CD8-positive, alpha-beta memory T cell (primary cell): ENCODE results near the gene CIART. TPM values are rescaled to one million over a fixed set of nuclear protein-coding genes. Genes with fewer than 3 reads are reported as not detected.
"Not testable (repeated sequence)": the region's sequence is repeated elsewhere in the genome, so short reads cannot be mapped to it uniquely, and the experiment has no call there.

Experiments
- CTCF ChIA-PET: fragments of 350-600 bp; sonication (Branson Sonifier 250); formaldehyde crosslinking; loops from one replicate; lab custom pipeline; 2021; ENCODE audit warnings: antibody characterized with exemption; lab: Charles Lee
- POLR2A ChIA-PET: fragments of 350-600 bp; sonication (Branson Sonifier 250); formaldehyde crosslinking; loops from one replicate; lab custom pipeline; 2021; ENCODE audit warnings: antibody characterized with exemption; lab: Charles Lee
- DNase-seq, 5 donors: peaks; one replicate each; pipeline versions ENCODE4 v3.0.0 to v3.0.0-alpha.2; 2020 to 2022; ENCODE audit warnings: mixed read lengths in 1 of 5
- H3K27ac ChIP-seq: one replicate; pipeline ENCODE4 v1.7.0; 2013; ENCODE audit warnings: low read depth, mild to moderate bottlenecking, low read length, moderate library complexity
- H3K27me3 ChIP-seq: 2 replicates; pipeline ENCODE4 v1.7.0; 2013; ENCODE audit warnings: low read length, mild to moderate bottlenecking; ENCODE audit not compliant: insufficient read depth, poor library complexity, severe bottlenecking
- H3K36me3 ChIP-seq: 2 replicates; pipeline ENCODE4 v1.7.0; 2013; ENCODE audit warnings: mild to moderate bottlenecking, low read length, moderate library complexity; ENCODE audit not compliant: insufficient read depth
- H3K4me1 ChIP-seq: 2 replicates; pipeline ENCODE4 v1.7.0; 2013; ENCODE audit warnings: mild to moderate bottlenecking, low read length, moderate library complexity; ENCODE audit not compliant: insufficient read depth
- H3K4me3 ChIP-seq: 2 replicates; pipeline ENCODE4 v1.7.0; 2013; ENCODE audit warnings: mild to moderate bottlenecking, low read length
- H3K9me3 ChIP-seq: 2 replicates; pipeline ENCODE4 v1.7.0; 2013; ENCODE audit warnings: mild to moderate bottlenecking, low read length
- H3K27ac Mint-ChIP-seq, 8 donors: one replicate each; pipeline ENCODE4 v1.8.0; 2020 to 2021; ENCODE audit warnings: mixed read lengths in 8 of 8, mild to moderate bottlenecking in 6 of 8, inconsistent platforms in 3 of 8, moderate library complexity in 3 of 8
- H3K27me3 Mint-ChIP-seq, 2 donors: one replicate each; pipeline ENCODE4 v1.8.0; 2020 to 2021; ENCODE audit warnings: mixed read lengths in 2 of 2, mild to moderate bottlenecking in 1 of 2, moderate library complexity in 1 of 2
- H3K36me3 Mint-ChIP-seq, 3 donors: one replicate each; pipeline ENCODE4 v1.8.0; 2020 to 2021; ENCODE audit warnings: mixed read lengths in 3 of 3, inconsistent platforms in 1 of 3, mild to moderate bottlenecking in 1 of 3
- H3K4me1 Mint-ChIP-seq, 3 donors: one replicate each; pipeline ENCODE4 v1.8.0; 2020 to 2021; ENCODE audit warnings: mixed read lengths in 3 of 3, inconsistent platforms in 1 of 3, mild to moderate bottlenecking in 1 of 3
- H3K4me3 Mint-ChIP-seq, 7 donors: one replicate each; pipeline ENCODE4 v1.8.0; 2020 to 2021; ENCODE audit warnings: mixed read lengths in 7 of 7, mild to moderate bottlenecking in 6 of 7, moderate library complexity in 4 of 7, inconsistent platforms in 2 of 7
- H3K9me3 Mint-ChIP-seq, 5 donors: one replicate each; pipeline ENCODE4 v1.8.0; 2020 to 2022; ENCODE audit warnings: mixed read lengths in 5 of 5, mild to moderate bottlenecking in 3 of 5, moderate library complexity in 2 of 5, inconsistent platforms in 1 of 5
- polyA plus RNA-seq: library from polyadenylated mRNA; unstranded; fragments of 300-500 nt; fragmentation: Illumina TruSeq; gene quantifications from one replicate; pipeline ENCODE4 v1.2.3, GENCODE V29; 2021
- total RNA-seq, 2 experiments: library from RNA; stranded (reverse); gene quantifications; one replicate each; pipeline ENCODE4 v1.2.3, GENCODE V29; 2021

Gene CIART
- total and polyA plus RNA-seq, 3 experiments from 2014 or later, result 0.60 to 1.7 (median 0.81) TPM

GRCh38 chr1:150295476-150295875 is 13.1 kb downstream of the CIART start:
- H3K36me3 Mint-ChIP-seq, result peaks cover 0 to 54% (median 8%) of the 10 kb centered on the region in 3 donors
- H3K4me1 Mint-ChIP-seq, result peaks cover 30 to 43% (median 35%) of the 10 kb centered on the region in 3 donors
- peak overlapping the region in 7 of 8 donors; percentile 31 to 95 (median 64) for H3K27ac Mint-ChIP-seq
- no peaks in the 10 kb centered on the region for H3K9me3 Mint-ChIP-seq
- H3K36me3 ChIP-seq, result no peaks in the 10 kb centered on the region
- ChIA-PET CTCF (interaction anchor here (1.2 to 1.4 kb wide), 2 partner anchors 13 to 16 kb away, joined by 3 to 5 read pairs; partner anchors contain the start of gene CIART), POLR2A (interaction anchor here (0.7 kb wide), 1 partner anchor 27 kb away, joined by 4 read pairs; the partner anchor contains the start of gene APH1A)
- H3K4me3 ChIP-seq, result no peak overlapping the region
- H3K27me3 Mint-ChIP-seq, result peaks cover 0 to 1% of the 10 kb centered on the region in 2 donors
- no peak overlapping the region for H3K27ac ChIP-seq
- H3K4me1 ChIP-seq, result peaks cover 8% of the 10 kb centered on the region
- no peaks in the 10 kb centered on the region for H3K27me3 ChIP-seq
- H3K4me3 Mint-ChIP-seq, result peak overlapping the region; percentile 0 to 71 (median 41)
- no peak for DNase-seq
- no peaks in the 10 kb centered on the region for H3K9me3 ChIP-seq

DNA sequence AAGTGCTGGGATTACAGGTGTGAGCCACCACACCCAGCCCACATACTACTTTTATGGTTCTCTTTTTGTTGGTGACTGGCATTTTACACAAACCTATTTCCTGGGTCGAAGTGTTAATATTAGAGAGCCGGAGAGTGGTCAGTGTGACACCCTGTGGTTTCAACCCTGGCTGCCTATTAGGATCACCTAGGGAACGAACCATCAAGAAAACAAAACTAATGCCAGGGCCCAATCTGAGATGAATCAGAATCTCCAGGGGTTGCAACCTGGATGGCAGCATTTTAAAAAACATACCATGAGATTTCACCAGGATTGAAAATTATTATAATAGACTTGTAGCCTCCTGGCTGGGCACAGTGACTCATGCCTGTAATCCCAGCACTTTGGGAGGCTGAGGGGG is 17.4 kb downstream of the CIART start:
- peaks cover 0 to 66% (median 21%) of the 10 kb centered on the region in 3 donors for H3K36me3 Mint-ChIP-seq
- no peak overlapping the region for H3K4me3 Mint-ChIP-seq
- no peak for DNase-seq
- CTCF ChIA-PET, result no interaction called here
- no peak overlapping the region for H3K27ac ChIP-seq
- no peaks in the 10 kb centered on the region for H3K27me3 ChIP-seq
- H3K27ac Mint-ChIP-seq, result peak overlapping the region in 4 of 8 donors; percentile 12 to 51 (median 24)
- H3K36me3 ChIP-seq, result peaks cover 16% of the 10 kb centered on the region
- peaks cover 0 to 1% of the 10 kb centered on the region in 2 donors for H3K27me3 Mint-ChIP-seq
- no peaks in the 10 kb centered on the region for H3K4me1 ChIP-seq
- POLR2A ChIA-PET, result interaction anchor here (0.7 kb wide), 1 partner anchor 121 kb away, joined by 4 read pairs; no protein-coding TSS in a partner anchor
- no peaks in the 10 kb centered on the region for H3K9me3 Mint-ChIP-seq
- H3K4me3 ChIP-seq, result no peak overlapping the region
- H3K9me3 ChIP-seq, result no peaks in the 10 kb centered on the region
- H3K4me1 Mint-ChIP-seq, result peaks cover 15 to 36% (median 25%) of the 10 kb centered on the region in 3 donors

DNA sequence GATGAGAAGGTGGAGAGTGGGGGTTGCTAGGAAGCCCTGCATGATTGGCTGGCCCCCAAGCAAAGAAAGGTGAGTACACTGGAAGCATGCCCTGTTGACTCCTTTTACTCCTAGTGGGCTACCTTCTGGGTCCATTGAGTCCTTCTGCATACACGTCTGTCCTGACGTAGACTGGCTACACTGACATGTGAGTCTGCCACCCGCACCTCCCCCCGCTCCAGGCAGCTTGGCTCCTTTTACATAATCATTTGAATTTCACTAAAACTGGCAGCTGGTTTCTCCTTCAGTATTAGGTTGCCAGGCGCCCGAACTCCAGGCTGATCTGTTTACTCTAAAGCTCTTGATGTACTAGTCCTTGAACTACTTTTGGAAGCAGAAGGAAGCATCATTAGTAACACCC is 20.0 kb downstream of the CIART start:
- ChIA-PET POLR2A (no interaction called here), CTCF (no interaction called here)
- peak overlapping the region in 4 of 8 donors; percentile 4 to 65 (median 26) for H3K27ac Mint-ChIP-seq

GRCh38 chr1:150302902-150303301 is 20.5 kb downstream of the CIART start:
- no peaks in the 10 kb centered on the region for H3K4me1 ChIP-seq
- H3K36me3 Mint-ChIP-seq, result peaks cover under 1 to 62% (median 15%) of the 10 kb centered on the region in 3 donors
- no peak overlapping the region for H3K4me3 Mint-ChIP-seq
- no peaks in the 10 kb centered on the region for H3K27me3 Mint-ChIP-seq
- DNase-seq, result no peak
- H3K27ac Mint-ChIP-seq, result peak overlapping the region in 3 of 8 donors; percentile 17 to 71 (median 19)
- H3K4me3 ChIP-seq, result no peak overlapping the region
- no peaks in the 10 kb centered on the region for H3K9me3 ChIP-seq
- peaks cover 2 to 19% (median 3%) of the 10 kb centered on the region in 3 donors for H3K4me1 Mint-ChIP-seq
- H3K27me3 ChIP-seq, result no peaks in the 10 kb centered on the region
- ChIA-PET POLR2A (no interaction called here), CTCF (no interaction called here)
- H3K27ac ChIP-seq, result no peak overlapping the region
- no peaks in the 10 kb centered on the region for H3K9me3 Mint-ChIP-seq
- H3K36me3 ChIP-seq, result peaks cover 16% of the 10 kb centered on the region

More for the DNA sequence above, 20.0 kb downstream of the CIART start:
- Mint-ChIP-seq H3K4me1 (peaks cover 4 to 19% (median 8%) of the 10 kb centered on the region in 3 donors), H3K27me3 (no peaks in the 10 kb centered on the region), H3K36me3 (peaks cover 0 to 62% (median 15%) of the 10 kb centered on the region in 3 donors), H3K4me3 (no peak overlapping the region), H3K9me3 (no peaks in the 10 kb centered on the region)
- Histone ChIP-seq H3K27ac (no peak overlapping the region), H3K36me3 (peaks cover 16% of the 10 kb centered on the region), H3K4me1 (no peaks in the 10 kb centered on the region), H3K9me3 (no peaks in the 10 kb centered on the region), H3K4me3 (no peak overlapping the region), H3K27me3 (no peaks in the 10 kb centered on the region)
- no peak for DNase-seq

- H3K27ac Mint-ChIP-seq, result peak overlapping the region in 2 of 8 donors; percentile 41 to 57
- H3K27ac ChIP-seq, H3K4me1 ChIP-seq, H3K4me3 Mint-ChIP-seq, H3K4me3 ChIP-seq, H3K27me3 Mint-ChIP-seq, DNase-seq, CTCF ChIA-PET, H3K9me3 Mint-ChIP-seq, H3K4me1 Mint-ChIP-seq, H3K36me3 ChIP-seq, H3K27me3 ChIP-seq, H3K9me3 ChIP-seq: not testable (repeated sequence)
- POLR2A ChIA-PET, result interaction anchor here (0.7 kb wide), 1 partner anchor 53 kb away, joined by 3 read pairs; no protein-coding TSS in a partner anchor
- peaks cover 5 to 37% (median 6%) of the 10 kb centered on the region in 3 donors for H3K36me3 Mint-ChIP-seq
These were observed 26.2 kb downstream of the CIART start for GRCh38 chr1:150308585-150308984.

DNA sequence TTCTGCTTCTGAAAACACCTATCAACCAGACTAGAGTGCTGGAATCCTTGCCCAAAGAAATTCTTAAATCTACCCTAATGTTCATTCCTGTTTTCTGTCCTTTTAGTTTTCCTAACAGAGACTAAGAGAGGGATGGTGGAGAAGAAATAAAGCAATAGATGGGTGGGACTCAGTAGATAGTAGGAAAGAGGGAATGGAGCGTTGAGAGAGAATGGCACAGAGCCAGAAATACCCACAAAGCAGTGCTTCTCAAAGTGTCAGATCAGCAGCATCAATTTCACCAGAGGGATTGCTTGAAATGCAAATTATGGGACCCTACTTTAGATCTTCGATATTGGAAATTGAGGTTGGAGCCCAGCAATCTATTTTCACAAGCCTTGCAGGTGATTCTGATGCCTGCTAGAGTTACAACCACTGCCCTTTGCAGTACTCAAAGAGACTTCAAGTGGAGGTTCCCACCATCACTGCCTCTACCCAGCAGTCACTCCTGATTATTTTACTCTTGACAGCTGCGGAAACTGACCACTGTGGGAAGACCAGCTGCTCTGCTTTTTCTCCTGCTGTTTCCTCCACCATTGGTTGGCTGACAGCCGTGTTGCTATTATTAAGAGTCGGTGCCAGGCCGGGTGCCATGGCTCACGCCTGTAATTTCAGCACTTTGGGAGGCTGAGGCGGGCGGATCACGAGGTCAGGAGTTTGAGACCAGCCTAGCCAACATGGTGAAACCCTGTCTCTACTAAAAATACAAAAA is 27.6 kb downstream of the CIART start:
- Mint-ChIP-seq H3K4me3 (no peak overlapping the region), H3K4me1 (no peaks in the 10 kb centered on the region), H3K9me3 (no peaks in the 10 kb centered on the region), H3K36me3 (peaks cover 5 to 33% (median 5%) of the 10 kb centered on the region in 3 donors), H3K27ac (peak overlapping the region in 2 of 8 donors; percentile 46 to 79), H3K27me3 (no peaks in the 10 kb centered on the region)
- no peak overlapping the region for H3K27ac ChIP-seq
- H3K9me3 ChIP-seq, result no peaks in the 10 kb centered on the region
- H3K4me1 ChIP-seq, result no peaks in the 10 kb centered on the region
- no peaks in the 10 kb centered on the region for H3K36me3 ChIP-seq
- ChIA-PET CTCF (no interaction called here), POLR2A (no interaction called here)
- H3K4me3 ChIP-seq, result no peak overlapping the region
- no peaks in the 10 kb centered on the region for H3K27me3 ChIP-seq
- no peak for DNase-seq

GRCh38 chr1:150311762-150312161 is 29.4 kb downstream of the CIART start:
- Histone ChIP-seq H3K9me3 (no peaks in the 10 kb centered on the region), H3K27ac (no peak overlapping the region), H3K27me3 (no peaks in the 10 kb centered on the region), H3K36me3 (no peaks in the 10 kb centered on the region), H3K4me1 (no peaks in the 10 kb centered on the region), H3K4me3 (no peak overlapping the region)
- Mint-ChIP-seq H3K27me3 (no peaks in the 10 kb centered on the region), H3K4me3 (no peak overlapping the region), H3K36me3 (peaks cover 3 to 21% (median 5%) of the 10 kb centered on the region in 3 donors), H3K9me3 (no peaks in the 10 kb centered on the region), H3K4me1 (no peaks in the 10 kb centered on the region), H3K27ac (no peak overlapping the region)
- ChIA-PET POLR2A (no interaction called here), CTCF (no interaction called here)
- DNase-seq, result no peak

GRCh38 chr1:150314691-150315090 is 32.3 kb downstream of the CIART start:
- POLR2A ChIA-PET, H3K27me3 Mint-ChIP-seq, H3K27ac Mint-ChIP-seq, H3K27me3 ChIP-seq, DNase-seq, H3K4me3 ChIP-seq, H3K4me3 Mint-ChIP-seq, H3K9me3 Mint-ChIP-seq, H3K9me3 ChIP-seq, H3K4me1 ChIP-seq, H3K36me3 ChIP-seq, H3K36me3 Mint-ChIP-seq, H3K27ac ChIP-seq, CTCF ChIA-PET, H3K4me1 Mint-ChIP-seq: not testable (repeated sequence)
